ENCODE data around the gene GKN1. TPM values are rescaled to one million over a fixed set of nuclear protein-coding genes. Genes with fewer than 3 reads are reported as not detected.

The GKN1 gene
- total RNA-seq, 1 experiment from 2014 or later, result not detected

DNA sequence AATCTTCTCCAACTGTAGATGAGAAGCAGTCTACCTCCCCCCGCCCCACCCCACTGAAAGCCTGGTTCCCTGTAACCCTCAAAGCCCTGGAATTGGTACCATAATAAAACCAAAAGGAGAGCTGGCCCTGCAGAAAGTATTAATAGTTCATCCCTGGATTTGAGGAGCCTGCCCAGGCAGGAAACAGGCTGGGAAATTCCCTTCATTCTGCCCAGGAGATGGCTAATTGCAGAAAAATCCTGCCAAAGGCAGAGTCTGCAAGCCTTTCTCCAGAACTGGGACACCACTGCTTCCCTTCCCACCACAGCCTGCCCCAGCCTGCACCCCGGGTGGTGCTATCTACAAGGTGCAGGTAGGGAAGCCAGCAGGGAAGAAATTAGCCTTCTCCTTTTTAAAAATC, 38.0 kb upstream of the GKN1 start:
- DNase-seq, result no peak

More for the DNA sequence above, 38.0 kb upstream of the GKN1 start:
- Mint-ChIP-seq H3K36me3 (ENCODE audit: insufficient read depth in 1 of 3, low read depth in 3 of 3) (no peaks in the 10 kb centered on the region), H3K27ac (no peak overlapping the region), H3K9me3 (peaks cover 3 to 7% of the 10 kb centered on the region in 2 experiments; a peak in 2 of 5 replicates), H3K4me1 (no peaks in the 10 kb centered on the region), H3K27me3 (ENCODE audit: low read depth) (peaks cover 7% of the 10 kb centered on the region), H3K4me3 (no peak overlapping the region)
- Histone ChIP-seq H3K14ac (ENCODE audit: insufficient read depth, low read length) (no peak overlapping the region), H2BK20ac (ENCODE audit: low read depth, low read length, poor library complexity, severe bottlenecking) (no peak overlapping the region), H4K91ac (ENCODE audit: insufficient read length, low read depth, low read length) (no peak overlapping the region), H4K5ac (ENCODE audit: insufficient read length, low read depth, low read length) (no peak overlapping the region), H3K23me2 (ENCODE audit: insufficient read length, low read depth, low read length, poor library complexity, severe bottlenecking) (no peaks in the 10 kb centered on the region), H3K23ac (ENCODE audit: insufficient read length, low read depth, low read length) (no peak overlapping the region), H3K4ac (ENCODE audit: low read depth, low read length) (no peak overlapping the region), H3K79me1 (ENCODE audit: insufficient read depth, low read depth, low read length, poor library complexity, severe bottlenecking) (no peaks in the 10 kb centered on the region), H3K56ac (ENCODE audit: insufficient read length, low read depth, low read length) (no peak overlapping the region), H3T11ph (ENCODE audit: low read length) (no peak overlapping the region), H4K8ac (replicated peaks; ENCODE audit: insufficient read length, low read depth, low read length) (no peak overlapping the region), H3K4me2 (ENCODE audit: insufficient read depth, insufficient read length, low read length) (no peak overlapping the region), H3K27me3 (ENCODE audit: insufficient read depth, low read length) (no peaks in the 10 kb centered on the region), H2BK12ac (ENCODE audit: insufficient read length, low read depth, low read length) (no peak overlapping the region), H2AFZ (ENCODE audit: low read length) (no peak overlapping the region), H2AK5ac (ENCODE audit: insufficient read length, low read length) (no peak overlapping the region), H3K9me3 (ENCODE audit: control insufficient read depth, low read depth, low read length) (no peaks in the 10 kb centered on the region), H3K18ac (ENCODE audit: insufficient read length, low read depth, low read length) (no peak overlapping the region), H3K4me1 (ENCODE audit: insufficient read depth, low read length) (no peaks in the 10 kb centered on the region), H2BK5ac (ENCODE audit: insufficient read length, low read length) (no peak overlapping the region), H4K20me1 (ENCODE audit: control insufficient read depth, insufficient read depth, insufficient read length) (no peaks in the 10 kb centered on the region), H3K9ac (ENCODE audit: extremely low read depth, insufficient read length, low read length) (no peak overlapping the region), H3K79me2 (ENCODE audit: insufficient read depth, low read length) (no peaks in the 10 kb centered on the region), H2BK15ac (ENCODE audit: low read depth, low read length) (no peak overlapping the region), H3K27ac (ENCODE audit: insufficient read length, low read depth, low read length) (no peak overlapping the region), H2BK120ac (ENCODE audit: low read depth, low read length, poor library complexity, severe bottlenecking) (no peak overlapping the region)
- TF ChIP-seq, protein P1, sequence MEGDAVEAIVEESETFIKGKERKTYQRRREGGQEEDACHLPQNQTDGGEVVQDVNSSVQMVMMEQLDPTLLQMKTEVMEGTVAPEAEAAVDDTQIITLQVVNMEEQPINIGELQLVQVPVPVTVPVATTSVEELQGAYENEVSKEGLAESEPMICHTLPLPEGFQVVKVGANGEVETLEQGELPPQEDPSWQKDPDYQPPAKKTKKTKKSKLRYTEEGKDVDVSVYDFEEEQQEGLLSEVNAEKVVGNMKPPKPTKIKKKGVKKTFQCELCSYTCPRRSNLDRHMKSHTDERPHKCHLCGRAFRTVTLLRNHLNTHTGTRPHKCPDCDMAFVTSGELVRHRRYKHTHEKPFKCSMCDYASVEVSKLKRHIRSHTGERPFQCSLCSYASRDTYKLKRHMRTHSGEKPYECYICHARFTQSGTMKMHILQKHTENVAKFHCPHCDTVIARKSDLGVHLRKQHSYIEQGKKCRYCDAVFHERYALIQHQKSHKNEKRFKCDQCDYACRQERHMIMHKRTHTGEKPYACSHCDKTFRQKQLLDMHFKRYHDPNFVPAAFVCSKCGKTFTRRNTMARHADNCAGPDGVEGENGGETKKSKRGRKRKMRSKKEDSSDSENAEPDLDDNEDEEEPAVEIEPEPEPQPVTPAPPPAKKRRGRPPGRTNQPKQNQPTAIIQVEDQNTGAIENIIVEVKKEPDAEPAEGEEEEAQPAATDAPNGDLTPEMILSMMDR (conservative IDR thresholded peaks at IDR 0.05), result no peak
- no CpG with 5 or more reads among the region's 2 CpGs for WGBS (ENCODE audit: extremely low coverage, insufficient read length, low lambda C conversion rate)
